Activated naive CD4-positive, alpha-beta T cell (primary cell): ENCODE results near the gene SFTPA2.
"Not testable (repeated sequence)": the region's sequence is repeated elsewhere in the genome, so short reads cannot be mapped to it uniquely, and the experiment has no call there.

Source experiments
- DNase-seq, 4 experiments: peaks; one replicate each; lab custom pipeline; 2025; lab: John Stamatoyannopoulos, UW

SFTPA2 gene

DNA sequence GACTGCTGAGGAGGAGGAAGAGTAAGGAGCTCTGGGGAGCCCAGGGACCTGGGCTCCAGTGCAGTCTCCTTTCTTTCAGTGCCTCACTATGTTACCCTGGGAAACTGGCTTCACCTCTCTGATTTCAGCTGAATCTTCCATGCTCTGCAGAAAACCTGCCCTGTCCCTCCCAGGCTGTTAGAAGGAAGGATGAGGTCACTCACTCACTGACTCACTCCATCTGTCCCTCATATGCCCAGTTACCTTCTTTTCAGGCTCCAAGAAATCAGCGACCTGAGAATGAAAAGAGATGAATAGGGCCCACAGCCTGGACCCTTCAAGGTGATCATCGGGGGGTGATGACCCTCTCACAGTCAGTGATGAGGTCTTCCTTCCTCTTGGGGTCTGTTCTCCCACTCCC, 481 bp downstream of the SFTPA2 start:
- no peak for DNase-seq

DNA sequence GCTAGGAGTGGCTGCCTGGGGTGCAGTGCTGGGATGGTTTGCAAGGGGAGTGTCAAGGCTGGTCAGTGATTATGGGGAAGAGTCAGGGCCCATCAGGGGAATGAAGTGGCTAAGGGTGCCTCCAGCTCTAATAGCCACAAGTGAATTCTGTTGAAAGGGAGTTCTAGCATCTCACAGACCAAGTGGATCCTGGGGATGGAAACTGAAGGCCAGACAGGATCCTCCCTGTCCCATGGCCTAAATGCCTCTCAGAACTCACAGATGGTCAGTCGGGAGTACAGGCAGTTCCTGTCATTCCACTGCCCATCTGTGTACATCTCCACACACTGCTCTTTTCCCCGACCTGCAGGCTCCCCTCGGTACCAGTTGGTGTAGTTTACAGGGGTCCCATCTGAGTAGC, 3.2 kb downstream of the SFTPA2 start:
- not testable (repeated sequence) for DNase-seq

DNA sequence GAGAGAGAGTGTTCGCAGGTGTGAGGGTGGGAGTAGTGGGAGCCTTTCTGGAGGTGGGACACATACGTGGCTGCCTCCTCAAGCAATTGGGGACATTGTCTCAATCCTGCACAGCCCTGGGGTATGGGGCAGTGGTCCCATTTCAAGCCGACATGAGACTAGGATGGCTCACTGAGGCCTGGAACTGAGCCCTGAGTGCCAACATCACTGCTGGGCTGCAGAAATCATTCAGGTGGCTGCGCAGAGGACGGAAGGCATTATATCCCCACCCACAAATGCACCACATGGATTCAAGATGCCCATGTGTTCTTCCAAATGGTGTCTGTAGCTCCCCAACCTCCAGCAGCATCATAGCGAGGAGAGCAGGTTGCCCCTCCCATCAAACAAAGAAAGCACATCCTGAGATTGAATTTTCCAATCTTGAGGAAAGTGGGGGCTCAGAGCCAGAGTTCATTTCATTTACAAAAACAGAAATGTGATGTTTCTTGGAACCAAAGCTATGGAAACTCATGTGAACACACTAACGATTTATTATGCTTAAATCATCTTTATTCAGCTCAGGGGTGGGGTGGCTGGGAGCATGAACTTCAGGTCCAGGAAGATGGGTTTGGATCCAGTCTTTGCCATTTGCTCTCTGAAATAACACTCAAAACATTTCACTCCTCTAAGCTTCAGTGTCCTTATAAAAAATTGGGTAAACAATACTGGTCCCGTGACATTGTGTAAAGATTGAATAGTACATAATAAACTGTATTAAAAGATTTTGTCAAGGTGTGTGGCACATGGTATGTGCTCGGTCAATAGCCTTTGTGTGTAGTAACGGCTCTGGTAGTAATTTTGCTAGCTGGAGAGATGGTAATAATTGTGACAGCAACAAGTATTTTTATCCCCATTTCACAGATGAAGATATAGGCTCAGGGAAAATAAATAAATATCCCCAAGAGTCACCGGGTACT, 4.6 kb downstream of the SFTPA2 start:
- DNase-seq: no peak

DNA sequence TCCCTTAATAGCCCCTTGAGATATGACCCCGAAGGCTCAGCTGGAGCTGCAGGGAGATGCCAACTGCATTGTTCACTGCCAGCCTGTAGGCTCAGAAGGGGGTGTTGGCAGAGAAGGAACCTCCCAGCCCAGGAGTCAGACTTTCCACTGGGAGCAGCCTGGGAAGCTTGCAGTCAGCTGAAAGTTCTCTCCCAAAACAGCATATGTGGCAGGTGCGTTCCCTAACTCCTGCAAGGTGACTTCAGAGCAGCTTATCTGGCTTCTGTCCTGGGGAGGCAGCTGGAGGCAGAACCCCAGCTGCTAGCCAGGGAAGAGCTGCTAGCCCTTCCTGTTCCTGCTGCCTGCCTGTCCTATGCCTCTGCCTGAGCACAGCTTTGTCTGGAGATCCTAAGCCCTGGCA, 8.1 kb downstream of the SFTPA2 start:
- DNase-seq: no peak

DNA sequence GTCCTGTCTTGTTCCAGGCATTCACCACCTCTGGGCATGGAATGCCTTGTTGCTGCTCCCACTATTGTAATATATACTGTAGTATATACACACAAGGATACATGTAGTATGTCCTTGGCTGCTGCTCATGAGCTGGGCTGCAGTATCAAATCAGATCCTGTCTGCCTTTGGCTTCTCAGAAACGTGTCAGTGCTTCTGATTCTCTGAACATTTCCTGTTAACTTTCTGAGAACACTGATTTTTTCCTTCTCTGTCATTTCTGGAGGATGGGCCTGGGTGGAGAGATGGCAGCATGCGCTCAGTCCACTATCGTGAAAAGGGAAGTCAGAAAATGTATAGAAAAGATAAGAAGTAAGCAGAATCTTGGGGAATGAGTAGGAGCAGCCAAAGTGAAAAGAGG, 12.2 kb downstream of the SFTPA2 start:
- no peak for DNase-seq

DNA sequence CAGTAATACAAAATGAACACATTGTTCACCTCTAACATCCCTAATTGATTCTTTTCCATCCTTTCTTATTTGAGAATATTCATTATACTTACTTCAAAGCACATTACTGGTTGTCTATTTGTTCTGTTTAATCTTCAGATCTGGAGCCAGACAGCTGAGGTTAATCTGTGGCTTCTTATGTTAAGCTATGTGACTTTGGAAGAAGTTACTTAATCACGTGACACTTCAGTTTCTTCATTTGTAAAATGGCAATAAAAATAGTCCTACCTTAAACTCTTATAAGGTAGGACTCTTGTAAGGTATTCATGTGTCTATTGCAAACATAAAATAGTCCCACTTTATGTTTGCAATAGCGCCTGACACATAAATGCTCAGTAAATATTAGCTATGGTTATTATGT, 13.1 kb downstream of the SFTPA2 start:
- DNase-seq: not testable (repeated sequence)

DNA sequence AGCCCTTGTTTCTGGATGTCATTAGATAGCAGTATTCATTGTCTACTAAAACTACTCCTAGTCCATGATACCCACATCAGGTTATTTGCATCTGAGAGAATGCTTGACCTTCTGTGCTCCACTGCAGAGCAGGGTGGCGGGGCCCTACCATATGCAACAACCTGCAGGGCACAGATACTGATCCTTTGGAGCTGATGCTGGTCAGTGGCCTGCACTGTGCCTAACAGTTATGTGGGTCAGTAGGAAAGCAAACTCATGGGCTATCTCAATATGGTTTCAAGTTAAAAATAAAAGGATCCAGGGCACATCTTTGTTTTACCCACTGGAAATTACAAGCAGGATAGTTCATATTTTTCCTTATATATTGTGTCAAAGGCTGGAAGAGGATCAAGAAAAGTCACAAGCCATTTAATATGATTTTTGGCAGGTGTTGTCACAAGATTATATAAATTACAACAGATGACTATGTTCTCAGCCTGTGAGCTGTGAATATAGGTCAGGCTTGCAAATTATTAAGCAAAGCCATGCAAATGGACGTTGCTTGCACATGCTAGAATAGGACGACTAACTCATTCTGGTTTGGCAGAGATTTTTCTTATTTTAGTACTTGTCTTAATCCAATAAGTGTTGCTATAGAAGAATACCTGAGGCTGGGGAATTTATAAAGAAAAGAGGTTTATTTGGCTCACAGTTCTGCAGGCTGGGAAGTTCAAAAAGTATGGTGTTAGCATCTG, 15.1 kb downstream of the SFTPA2 start:
- DNase-seq: not testable (repeated sequence)

DNA sequence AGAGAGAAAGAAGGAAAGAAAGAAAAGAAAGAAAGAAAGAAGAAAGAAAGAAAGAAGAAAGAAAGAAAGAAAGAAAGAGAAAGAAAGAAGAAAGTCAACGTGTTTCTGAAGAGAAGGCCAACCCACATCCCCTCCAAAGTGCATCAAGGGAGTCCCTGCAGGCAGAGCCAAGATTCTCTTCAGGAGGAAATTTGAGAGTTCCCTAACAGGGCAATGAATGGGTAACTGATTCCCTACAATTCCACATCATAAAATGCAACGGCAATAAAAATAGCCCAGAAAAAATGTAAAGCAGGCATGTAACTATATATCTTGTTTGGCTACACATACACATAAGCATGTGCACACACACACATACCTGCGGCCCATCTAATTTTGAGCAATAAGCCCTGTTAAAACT, 15.8 kb downstream of the SFTPA2 start:
- DNase-seq: not testable (repeated sequence)

DNA sequence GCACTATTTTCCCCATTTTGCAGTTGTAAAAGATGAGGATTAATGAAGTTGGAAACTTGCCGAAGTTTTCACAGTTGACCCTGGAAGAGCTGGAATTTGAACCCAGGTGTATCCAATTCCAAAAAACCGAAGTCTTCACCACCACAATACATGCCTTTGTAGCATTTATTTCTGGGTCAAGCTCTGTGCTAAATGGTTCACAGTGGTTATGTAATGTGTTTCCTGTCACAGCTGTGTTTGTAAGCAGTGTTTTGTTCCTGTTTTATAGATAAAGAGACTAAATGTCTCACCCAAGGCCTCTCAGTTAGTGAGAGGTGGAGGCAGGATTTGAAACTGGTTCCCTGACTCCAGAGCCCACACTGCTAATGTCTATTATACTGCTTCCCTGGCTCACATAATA, 17.6 kb downstream of the SFTPA2 start:
- DNase-seq: no peak

DNA sequence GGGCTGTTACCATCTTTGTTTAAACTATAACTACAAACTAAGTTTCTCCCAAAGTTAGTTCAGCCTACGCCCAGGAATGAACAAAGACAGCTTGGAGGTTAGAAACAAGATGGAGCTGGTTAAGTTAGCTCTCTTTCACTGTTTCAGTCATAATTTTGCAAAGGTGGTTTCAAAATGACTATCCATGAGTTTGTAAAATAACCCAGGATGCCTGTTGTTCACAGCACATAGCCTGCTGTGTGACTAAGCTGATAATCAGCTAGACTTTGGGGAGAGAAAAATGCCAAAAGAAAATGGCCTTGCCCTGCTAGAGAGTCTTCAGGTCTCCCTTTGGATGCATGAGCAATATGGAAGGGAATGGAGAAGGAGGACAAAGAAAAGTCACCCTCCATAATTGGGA, 19.3 kb downstream of the SFTPA2 start:
- DNase-seq: not testable (repeated sequence)

DNA sequence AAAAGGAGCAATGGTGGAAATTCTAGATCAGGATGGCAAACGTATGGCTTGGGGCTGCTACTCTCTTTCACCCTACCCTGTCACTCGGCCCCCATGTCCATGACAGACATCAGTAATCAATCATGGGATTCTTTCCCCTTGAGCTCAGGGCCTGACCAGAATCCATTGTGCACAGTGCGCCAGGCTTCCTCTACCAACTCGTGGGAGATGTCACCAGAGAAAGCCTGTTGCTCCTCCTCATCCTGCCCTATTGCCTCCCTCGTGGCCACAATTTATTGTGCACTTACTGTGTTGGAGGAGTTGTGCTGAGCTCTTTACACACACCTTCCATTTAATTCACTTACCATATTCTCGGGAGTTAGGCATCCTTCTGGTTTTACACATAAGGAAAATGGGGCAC, 21.9 kb downstream of the SFTPA2 start:
- DNase-seq: not testable (repeated sequence)

DNA sequence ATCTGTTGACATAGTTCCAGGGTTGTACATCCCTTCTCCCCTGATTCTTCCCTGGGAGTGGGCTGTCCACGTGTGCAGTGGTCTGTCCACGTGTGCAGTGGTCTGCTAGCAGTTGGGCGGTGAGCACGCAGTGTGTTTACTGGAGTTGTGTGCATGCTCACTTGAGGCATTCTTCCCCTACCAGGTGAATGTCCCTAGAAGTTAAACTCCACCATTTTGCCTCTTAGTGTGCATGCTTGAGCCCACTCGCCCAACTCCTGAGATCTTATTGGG, 26.4 kb downstream of the SFTPA2 start:
- DNase-seq: not testable (repeated sequence)

DNA sequence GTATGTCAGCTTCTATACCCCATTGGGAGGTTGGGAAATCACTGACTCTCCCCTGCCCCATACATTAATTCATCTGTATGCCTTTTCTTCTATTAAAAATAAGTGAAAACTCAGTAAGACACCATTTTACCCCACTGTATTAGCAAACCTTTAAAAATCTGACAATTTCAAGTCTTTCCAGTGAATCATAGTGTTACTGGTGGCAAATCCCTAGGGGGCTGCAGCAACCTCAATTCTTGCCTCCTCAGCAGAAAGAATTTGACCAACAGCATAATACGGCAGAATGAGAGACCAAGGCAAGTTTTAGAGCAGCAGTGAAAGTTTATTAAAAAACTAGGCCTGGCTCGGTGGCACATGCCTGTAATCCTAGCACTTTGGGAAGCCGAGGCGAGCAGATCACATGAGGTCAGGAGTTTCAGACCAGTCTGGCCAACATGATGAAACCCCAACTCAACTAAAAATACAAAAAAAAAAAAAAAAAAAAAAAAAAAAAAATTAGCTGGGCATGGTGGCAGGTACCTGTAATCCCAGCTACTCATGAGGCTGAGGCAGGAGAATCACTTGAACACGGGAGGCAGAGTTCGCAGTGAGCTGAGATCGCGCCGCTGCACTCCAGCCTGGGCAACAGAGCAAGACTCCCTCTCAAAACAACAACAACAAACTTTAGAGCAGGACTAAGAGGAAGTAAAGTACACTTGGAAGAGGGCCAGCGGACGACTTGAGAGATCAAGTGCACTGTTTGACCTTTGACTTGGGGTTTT, 26.9 kb downstream of the SFTPA2 start:
- not testable (repeated sequence) for DNase-seq

DNA sequence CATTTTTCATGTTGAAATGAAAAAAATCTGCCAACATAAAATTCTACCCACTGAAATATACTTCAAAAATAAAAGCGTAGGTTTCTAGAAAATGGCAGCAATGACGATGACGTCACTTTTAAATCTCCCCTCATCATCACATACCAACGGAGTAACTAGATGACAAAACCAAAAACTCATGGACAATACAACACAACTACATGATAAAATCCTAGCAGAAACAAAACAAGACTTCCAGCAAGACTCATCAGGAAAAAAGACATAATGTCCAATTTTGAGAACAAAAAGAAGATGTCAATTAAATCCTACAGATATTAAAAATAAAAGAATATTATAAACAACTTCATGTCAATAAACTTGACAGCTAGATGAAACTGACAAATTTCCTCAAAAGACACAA, 31.9 kb downstream of the SFTPA2 start:
- DNase-seq: not testable (repeated sequence)

DNA sequence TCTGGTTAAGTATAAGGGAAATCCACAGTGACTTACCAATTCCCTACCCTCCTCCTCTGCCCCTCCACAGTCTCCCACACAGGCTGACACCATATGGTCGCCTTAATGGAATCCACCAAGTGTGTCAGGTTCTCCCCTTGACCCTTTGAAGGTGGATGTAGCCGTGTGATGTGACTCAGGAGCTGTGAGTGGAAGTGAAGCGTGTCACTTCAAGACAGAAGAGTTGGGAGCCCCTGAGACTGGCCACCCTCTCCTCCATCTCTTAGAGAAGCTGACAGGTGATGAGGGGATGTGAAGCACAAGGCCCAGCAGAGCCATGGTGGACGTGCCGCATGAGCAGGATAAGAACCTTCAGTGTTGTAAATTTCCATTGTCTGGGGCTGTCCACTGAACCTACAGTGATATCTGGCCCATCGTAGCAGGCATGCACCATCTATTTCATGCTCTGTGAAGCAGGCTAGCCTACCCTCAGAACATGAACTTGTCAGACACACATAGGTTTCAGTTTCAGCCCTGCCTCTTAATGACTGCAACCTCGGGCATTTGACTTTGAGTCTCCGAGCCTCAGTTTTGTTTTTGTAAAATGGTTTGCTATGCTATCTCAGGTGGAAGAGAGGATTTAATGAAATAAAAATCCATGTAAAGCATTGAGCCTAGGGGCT, 35.0 kb downstream of the SFTPA2 start:
- DNase-seq: not testable (repeated sequence)

DNA sequence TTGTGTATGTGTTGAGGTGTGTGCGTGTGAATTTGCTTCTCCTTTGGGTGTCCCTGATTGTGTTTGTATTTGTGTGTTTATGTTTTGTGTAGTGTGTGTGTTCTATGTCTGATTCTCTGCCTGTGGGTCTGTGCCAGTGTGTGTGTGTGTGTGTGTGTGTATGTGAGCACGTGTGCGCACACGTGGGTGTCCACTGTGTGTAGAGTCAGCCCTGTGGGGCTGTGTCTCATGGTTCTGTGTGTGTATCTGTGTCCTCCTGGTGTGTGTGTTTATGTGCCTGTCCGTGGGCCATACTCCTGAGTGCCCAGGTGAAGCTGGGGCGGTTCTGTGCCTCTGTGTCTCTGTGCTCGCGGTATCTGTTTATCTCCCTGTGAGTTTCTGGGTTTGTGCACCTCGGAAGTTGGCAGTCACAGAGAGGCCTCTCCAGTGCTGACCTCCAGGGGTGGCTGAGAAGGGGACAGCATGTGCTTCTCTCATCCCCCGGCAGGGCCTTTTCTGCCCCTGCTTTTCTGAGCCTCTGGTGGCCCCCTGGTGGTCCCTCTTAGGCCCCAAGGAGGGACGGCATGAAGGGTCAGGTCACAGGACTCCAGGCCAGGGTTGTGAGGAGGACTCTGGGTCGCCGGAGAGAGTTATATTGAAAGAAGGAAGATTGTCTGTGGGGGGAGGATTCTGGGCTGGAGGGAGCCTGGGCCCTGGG, 36.9 kb downstream of the SFTPA2 start:
- not testable (repeated sequence) for DNase-seq

DNA sequence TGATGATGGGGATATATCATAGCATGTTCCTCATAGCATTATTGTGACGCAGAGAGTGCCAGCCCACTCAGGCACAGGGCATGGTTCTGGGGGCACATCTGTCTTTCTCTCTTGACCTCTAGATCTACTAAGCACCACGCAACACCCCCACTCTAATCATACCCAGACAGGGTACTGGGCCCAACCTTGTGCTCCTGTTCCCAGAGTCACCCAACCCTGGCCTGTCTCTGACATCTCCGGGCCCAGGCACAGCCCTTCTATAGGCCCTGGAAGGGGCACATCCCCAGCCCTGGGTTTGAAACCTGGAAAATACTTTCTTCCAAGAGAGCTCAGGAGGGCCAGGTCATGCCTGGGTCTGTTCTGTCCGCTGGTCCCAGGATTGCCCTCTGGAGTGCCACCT, 37.7 kb downstream of the SFTPA2 start:
- DNase-seq: not testable (repeated sequence)

DNA sequence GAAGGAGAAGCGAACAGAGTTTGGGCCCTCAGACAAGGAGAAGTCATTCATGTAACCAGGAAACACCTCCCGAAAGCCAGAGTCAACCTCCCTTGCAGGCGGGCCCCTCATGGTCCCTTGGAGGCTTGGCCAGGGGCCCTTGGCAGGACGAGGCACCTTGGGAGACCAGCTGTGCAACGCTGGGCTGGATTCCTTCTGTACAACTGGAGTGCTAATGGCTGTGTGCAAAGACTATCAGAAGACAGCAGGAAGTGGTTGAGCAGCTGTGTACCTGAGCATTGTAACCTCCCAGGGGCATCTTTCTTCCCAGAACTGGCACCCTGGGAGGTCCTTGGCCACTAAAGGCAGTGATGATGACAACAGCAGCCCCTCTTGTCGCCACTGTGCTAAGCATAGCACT, 38.5 kb downstream of the SFTPA2 start:
- not testable (repeated sequence) for DNase-seq

DNA sequence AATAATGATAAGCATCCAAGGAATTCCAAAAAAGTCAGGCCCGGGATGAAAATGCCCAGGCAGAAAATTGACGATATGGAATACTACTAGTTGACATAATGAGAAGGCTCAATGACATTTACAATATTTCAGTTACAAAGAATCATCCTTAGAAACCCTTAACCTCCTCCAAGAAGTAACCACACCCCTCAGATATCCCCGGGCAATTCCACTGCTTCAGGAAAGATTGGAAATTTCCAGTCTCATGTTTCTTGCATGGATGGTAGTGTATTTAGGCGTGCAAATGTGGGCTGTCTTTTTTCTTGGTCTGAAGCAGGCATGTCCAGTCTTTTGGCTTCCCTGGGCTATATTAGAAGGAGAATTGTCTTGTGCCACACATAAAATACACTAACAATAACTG, 42.6 kb downstream of the SFTPA2 start:
- not testable (repeated sequence) for DNase-seq

DNA sequence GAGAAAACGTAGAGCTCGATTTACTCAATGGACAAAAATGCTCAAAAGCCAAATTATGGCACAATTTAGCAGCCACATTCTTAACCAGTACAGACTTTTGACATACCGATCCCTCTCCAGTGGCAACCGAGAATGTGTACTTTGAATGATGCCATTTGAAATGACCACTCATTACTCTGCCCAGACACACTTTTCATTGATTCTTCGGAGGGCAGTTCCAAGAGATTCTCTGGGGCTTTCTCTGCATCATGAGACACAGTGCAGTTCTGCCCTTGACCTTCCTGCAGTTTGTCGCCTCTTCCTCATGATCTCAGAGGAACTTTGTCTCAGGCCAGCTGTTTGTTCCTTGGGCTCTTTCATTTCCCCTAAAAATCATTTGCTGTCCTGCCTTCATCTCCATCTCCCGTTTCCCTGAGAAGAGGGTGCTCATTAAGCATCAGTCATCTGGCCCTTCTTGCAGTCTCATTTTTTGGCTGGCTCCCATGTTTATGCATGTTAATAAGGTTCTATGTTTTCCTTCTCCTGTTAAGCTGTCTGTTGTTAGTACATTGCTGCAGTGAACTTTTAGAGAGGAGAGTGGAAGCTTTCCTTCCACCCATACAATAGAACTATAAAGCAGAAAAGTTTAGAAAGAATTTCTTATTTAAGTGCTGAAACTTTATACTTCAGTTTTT, 43.5 kb downstream of the SFTPA2 start:
- not testable (repeated sequence) for DNase-seq
